Neural progenitor cell (in vitro differentiated cells): Measurements from ENCODE around the gene LINC00632. TPM values are rescaled to one million over a fixed set of nuclear protein-coding genes. Genes with fewer than 3 reads are reported as not detected.
A peak's percentile ranks its signal among the peaks of the same experiment; 100 is the strongest.

ENCODE experiments used
- DNase-seq: peaks from one replicate; pipeline ENCODE4 v3.0.0-alpha.2; 2016; ENCODE audit warnings: low spot score
- H2AFZ ChIP-seq: fragments of 200-600 bp; sonication (generic); replicated peaks from 2 replicates; pipeline ENCODE4 v1.6.1; 2016; ENCODE audit warnings: antibody characterized with exemption
- H3F3A ChIP-seq: fragments of 200-600 bp; sonication (generic); 2 replicates; pipeline ENCODE4 v1.6.1; 2016; ENCODE audit warnings: antibody characterized with exemption, low read depth
- H3K27ac ChIP-seq: fragments of 200-600 bp; sonication (generic); 2 replicates; pipeline ENCODE4 v1.5.1; 2016; ENCODE audit warnings: mild to moderate bottlenecking
- H3K27me3 ChIP-seq: fragments of 200-600 bp; sonication (generic); 2 replicates; pipeline ENCODE4 v1.6.1; 2016; ENCODE audit warnings: mild to moderate bottlenecking, moderate library complexity
- H3K36me3 ChIP-seq: fragments of 200-600 bp; sonication (generic); 2 replicates; pipeline ENCODE4 v1.5.1; 2016
- H3K4me1 ChIP-seq: fragments of 200-600 bp; sonication (generic); 2 replicates; pipeline ENCODE4 v1.6.1; 2016; ENCODE audit warnings: mixed run types
- H3K4me2 ChIP-seq: fragments of 200-600 bp; sonication (generic); 2 replicates; pipeline ENCODE4 v1.6.1; 2016
- H3K4me3 ChIP-seq: fragments of 200-600 bp; sonication (generic); 2 replicates; pipeline ENCODE4 v1.5.1; 2016
- H3K79me2 ChIP-seq: fragments of 200-600 bp; sonication (generic); 2 replicates; pipeline ENCODE4 v1.6.1; 2016; ENCODE audit warnings: low read depth
- H3K9ac ChIP-seq: fragments of 200-600 bp; sonication (generic); 2 replicates; pipeline ENCODE4 v1.6.1; 2016
- H3K9me3 ChIP-seq: fragments of 200-600 bp; sonication (generic); 2 replicates; pipeline ENCODE4 v1.5.1; 2016; ENCODE audit warnings: low read depth
- H4K20me1 ChIP-seq: fragments of 200-600 bp; sonication (generic); 2 replicates; pipeline ENCODE4 v1.6.1; 2016; ENCODE audit warnings: low read depth
- H3K27ac Mint-ChIP-seq: 3 replicates; pipeline ENCODE4 v1.8.0; 2021; ENCODE audit warnings: mixed read lengths
- H3K27me3 Mint-ChIP-seq: 2 replicates; pipeline ENCODE4 v1.8.0; 2022; ENCODE audit warnings: low read depth, mild to moderate bottlenecking, inconsistent platforms, moderate library complexity, mixed read lengths; ENCODE audit not compliant: insufficient read depth
- H3K36me3 Mint-ChIP-seq: 3 replicates; pipeline ENCODE4 v1.8.0; 2021; ENCODE audit warnings: mixed read lengths
- H3K4me1 Mint-ChIP-seq: 3 replicates; pipeline ENCODE4 v1.8.0; 2021; ENCODE audit warnings: mixed read lengths
- H3K4me3 Mint-ChIP-seq: 3 replicates; pipeline ENCODE4 v1.8.0; 2021; ENCODE audit warnings: mild to moderate bottlenecking, moderate library complexity, mixed read lengths
- H3K9me3 Mint-ChIP-seq: 3 replicates; pipeline ENCODE4 v1.8.0; 2020; ENCODE audit warnings: mixed read lengths
- CTCF ChIP-seq: fragments of 200-600 bp; sonication (generic); IDR thresholded peaks from 2 replicates; pipeline ENCODE4 v1.5.1; 2017; ENCODE audit warnings: antibody characterized with exemption, mild to moderate bottlenecking
- EZH2 ChIP-seq: fragments of 200-600 bp; sonication (generic); IDR thresholded peaks from 2 replicates; pipeline ENCODE4 v1.6.1; 2017; ENCODE audit warnings: antibody characterized with exemption, mild to moderate bottlenecking, moderate library complexity
- EZH2phosphoT487 ChIP-seq: fragments of 200-600 bp; sonication (generic); IDR thresholded peaks from 2 replicates; pipeline ENCODE4 v1.6.1; 2017; ENCODE audit warnings: antibody characterized with exemption
- total RNA-seq: library from RNA; depleted of rRNA; stranded (reverse); fragments of >200 nt; gene quantifications from 2 replicates; pipeline ENCODE4 v1.2.3, GENCODE V29; 2015; ENCODE audit warnings: low replicate concordance

The LINC00632 gene
- total RNA-seq, 1 donor from 2014 or later, result 12.0 TPM

- Histone ChIP-seq H3K4me2 (no peak overlapping the region), H3K4me1 (no peaks in the 10 kb centered on the region), H3K27ac (no peak overlapping the region), H3F3A (no peaks in the 10 kb centered on the region), H3K4me3 (no peak overlapping the region), H2AFZ (no peak overlapping the region), H3K9me3 (no peaks in the 10 kb centered on the region), H3K36me3 (no peaks in the 10 kb centered on the region), H4K20me1 (no peaks in the 10 kb centered on the region), H3K9ac (no peak overlapping the region), H3K27me3 (no peaks in the 10 kb centered on the region), H3K79me2 (no peaks in the 10 kb centered on the region)
- no peak overlapping the region for H3K4me3 Mint-ChIP-seq
- peak; percentile 12 for DNase-seq
- no peaks in the 10 kb centered on the region for H3K4me1 Mint-ChIP-seq
- TF ChIP-seq EZH2, result no peak
- no peak for TF ChIP-seq CTCF
- no peak for TF ChIP-seq EZH2phosphoT487
- no peaks in the 10 kb centered on the region for H3K9me3 Mint-ChIP-seq
- no peak overlapping the region for H3K27ac Mint-ChIP-seq
- peaks cover 8% of the 10 kb centered on the region for H3K36me3 Mint-ChIP-seq
- H3K27me3 Mint-ChIP-seq, result no peaks in the 10 kb centered on the region
Observed at GRCh38 chrX:140723121-140723715, 13.7 kb downstream of the LINC00632 start.

GRCh38 chrX:140724309-140724708, 14.8 kb downstream of the LINC00632 start:
- no peak overlapping the region for H3K27ac Mint-ChIP-seq
- no peaks in the 10 kb centered on the region for H3K27me3 ChIP-seq
- H3K4me3 Mint-ChIP-seq, result no peak overlapping the region
- no peak overlapping the region for H3K4me2 ChIP-seq
- H3K4me1 Mint-ChIP-seq, result no peaks in the 10 kb centered on the region
- H3K79me2 ChIP-seq, result no peaks in the 10 kb centered on the region
- H2AFZ ChIP-seq, result no peak overlapping the region
- H3K9me3 ChIP-seq, result no peaks in the 10 kb centered on the region
- no peak overlapping the region for H3K9ac ChIP-seq
- no peak overlapping the region for H3K4me3 ChIP-seq
- H3K36me3 Mint-ChIP-seq, result peaks cover 2% of the 10 kb centered on the region
- no peaks in the 10 kb centered on the region for H3F3A ChIP-seq
- no peaks in the 10 kb centered on the region for H3K36me3 ChIP-seq
- no peaks in the 10 kb centered on the region for H3K4me1 ChIP-seq
- no peaks in the 10 kb centered on the region for H3K27me3 Mint-ChIP-seq
- no peaks in the 10 kb centered on the region for H3K9me3 Mint-ChIP-seq
- no peak for DNase-seq
- no peaks in the 10 kb centered on the region for H4K20me1 ChIP-seq
- no peak overlapping the region for H3K27ac ChIP-seq
- no peak for TF ChIP-seq CTCF
- TF ChIP-seq EZH2, result no peak
- no peak for TF ChIP-seq EZH2phosphoT487

GRCh38 chrX:140724736-140725135, 15.2 kb downstream of the LINC00632 start:
- no peaks in the 10 kb centered on the region for H3K36me3 ChIP-seq
- H3K27ac Mint-ChIP-seq, result no peak overlapping the region
- H3K36me3 Mint-ChIP-seq, result no peaks in the 10 kb centered on the region
- H3K4me3 Mint-ChIP-seq, result no peak overlapping the region
- DNase-seq, result no peak
- H3F3A ChIP-seq, result no peaks in the 10 kb centered on the region
- H3K4me1 ChIP-seq, result no peaks in the 10 kb centered on the region
- no peaks in the 10 kb centered on the region for H3K27me3 ChIP-seq
- no peak overlapping the region for H3K4me3 ChIP-seq
- H4K20me1 ChIP-seq, result no peaks in the 10 kb centered on the region
- no peaks in the 10 kb centered on the region for H3K4me1 Mint-ChIP-seq
- H2AFZ ChIP-seq, result no peak overlapping the region
- no peaks in the 10 kb centered on the region for H3K79me2 ChIP-seq
- no peaks in the 10 kb centered on the region for H3K9me3 ChIP-seq
- no peak overlapping the region for H3K27ac ChIP-seq
- no peak overlapping the region for H3K9ac ChIP-seq
- no peak overlapping the region for H3K4me2 ChIP-seq
- no peaks in the 10 kb centered on the region for H3K27me3 Mint-ChIP-seq
- no peaks in the 10 kb centered on the region for H3K9me3 Mint-ChIP-seq
- no peak for TF ChIP-seq EZH2phosphoT487
- no peak for TF ChIP-seq EZH2
- TF ChIP-seq CTCF, result no peak
